NCI-H2107 treated with DMSO at 0.1 percent for 48 hours (cell line): Measurements from ENCODE around the gene SH3GLB1.

Experiments
- DNase-seq: peaks from one replicate; lab custom pipeline; 2025; ENCODE audit not compliant: unreplicated experiment; lab: John Stamatoyannopoulos, UW

Gene SH3GLB1

GRCh38 chr1:86731416-86731815 is 27.0 kb downstream of the SH3GLB1 start:
- DNase-seq = no peak

DNA sequence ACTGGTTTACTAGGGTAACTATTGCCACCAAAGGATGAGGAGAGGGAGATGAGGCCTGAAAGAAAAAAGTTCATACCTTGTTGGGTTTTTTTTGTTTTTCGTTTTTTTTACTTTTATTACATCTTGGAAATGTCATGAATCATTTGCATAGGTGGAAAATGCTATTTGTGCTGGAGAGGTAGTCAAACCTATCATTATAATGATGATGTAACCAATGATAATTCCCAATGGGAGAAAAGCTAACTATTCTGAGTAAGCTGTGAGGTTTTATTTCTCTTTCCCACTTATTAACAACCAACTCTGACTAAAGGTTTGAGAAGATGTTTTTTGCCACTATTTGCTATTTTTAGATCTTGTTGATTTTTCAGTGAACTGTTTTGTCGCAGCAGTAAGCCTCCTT is 29.0 kb downstream of the SH3GLB1 start:
- DNase-seq = no peak

DNA sequence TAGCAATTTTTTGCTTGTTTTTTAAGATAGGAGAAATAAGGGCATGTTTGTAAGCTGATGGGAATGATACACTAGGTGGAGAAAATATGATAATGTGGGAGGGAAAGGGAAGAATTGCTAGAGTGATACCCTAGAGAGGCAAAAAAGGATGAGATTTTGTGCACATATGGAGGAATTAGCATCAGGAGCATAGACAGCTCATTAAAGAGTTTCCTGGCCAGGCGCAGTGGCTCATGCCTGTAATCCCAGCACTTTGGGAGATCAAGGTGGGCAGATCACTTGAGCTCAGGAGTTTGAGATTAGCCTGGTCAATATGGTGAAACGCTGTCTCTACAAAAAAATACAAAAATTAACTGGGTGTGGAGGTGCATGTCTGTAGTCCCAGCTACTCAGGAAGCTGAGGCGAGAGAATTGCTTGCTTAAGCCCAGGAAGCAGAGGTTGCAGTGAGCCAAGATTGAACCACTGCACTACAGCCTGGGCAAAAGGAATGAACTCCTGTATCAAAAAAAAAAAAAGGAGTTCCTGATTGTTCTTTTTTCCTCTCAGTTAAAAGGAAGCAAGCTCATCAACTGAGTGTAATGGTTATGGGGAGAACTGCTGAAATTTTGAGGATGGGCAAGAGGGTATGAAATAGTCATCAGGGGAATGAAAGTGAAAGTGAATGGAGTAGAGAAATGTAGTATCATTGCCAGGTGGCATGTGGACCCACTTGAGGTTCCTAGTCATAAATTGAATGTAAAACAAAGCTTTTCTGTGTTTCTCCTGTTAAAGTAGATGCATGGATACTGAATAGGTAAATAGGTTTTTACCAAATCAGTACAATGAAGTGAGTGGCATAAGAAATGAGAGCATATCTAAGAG is 35.5 kb downstream of the SH3GLB1 start:
- no peak for DNase-seq

DNA sequence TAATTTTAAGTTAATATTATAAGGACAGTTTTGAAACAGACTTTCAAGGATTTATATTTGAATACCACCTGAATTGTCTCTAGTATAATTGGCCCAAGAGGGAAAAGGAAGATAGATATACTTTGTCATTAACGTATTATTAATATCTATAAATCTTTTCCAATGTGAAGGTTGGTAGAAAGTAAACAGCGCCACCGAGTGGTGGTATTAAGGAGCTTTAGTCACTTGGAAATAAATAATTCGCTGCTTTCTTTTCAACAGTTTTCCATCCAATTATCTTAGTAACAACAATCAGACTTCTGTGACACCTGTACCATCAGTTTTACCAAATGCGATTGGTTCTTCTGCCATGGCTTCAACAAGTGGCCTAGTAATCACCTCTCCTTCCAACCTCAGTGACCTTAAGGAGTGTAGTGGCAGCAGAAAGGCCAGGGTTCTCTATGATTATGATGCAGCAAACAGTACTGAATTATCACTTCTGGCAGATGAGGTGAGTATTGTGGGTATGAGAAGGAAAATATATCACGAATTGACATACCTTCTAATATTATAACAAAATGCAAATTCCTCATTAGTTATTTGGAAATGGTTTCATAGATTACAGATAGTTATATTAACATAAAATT is 37.7 kb downstream of the SH3GLB1 start:
- peak; percentile 52 for DNase-seq

- DNase-seq = no peak
Measured at GRCh38 chr1:86747304-86747703, 42.9 kb downstream of the SH3GLB1 start.

DNA sequence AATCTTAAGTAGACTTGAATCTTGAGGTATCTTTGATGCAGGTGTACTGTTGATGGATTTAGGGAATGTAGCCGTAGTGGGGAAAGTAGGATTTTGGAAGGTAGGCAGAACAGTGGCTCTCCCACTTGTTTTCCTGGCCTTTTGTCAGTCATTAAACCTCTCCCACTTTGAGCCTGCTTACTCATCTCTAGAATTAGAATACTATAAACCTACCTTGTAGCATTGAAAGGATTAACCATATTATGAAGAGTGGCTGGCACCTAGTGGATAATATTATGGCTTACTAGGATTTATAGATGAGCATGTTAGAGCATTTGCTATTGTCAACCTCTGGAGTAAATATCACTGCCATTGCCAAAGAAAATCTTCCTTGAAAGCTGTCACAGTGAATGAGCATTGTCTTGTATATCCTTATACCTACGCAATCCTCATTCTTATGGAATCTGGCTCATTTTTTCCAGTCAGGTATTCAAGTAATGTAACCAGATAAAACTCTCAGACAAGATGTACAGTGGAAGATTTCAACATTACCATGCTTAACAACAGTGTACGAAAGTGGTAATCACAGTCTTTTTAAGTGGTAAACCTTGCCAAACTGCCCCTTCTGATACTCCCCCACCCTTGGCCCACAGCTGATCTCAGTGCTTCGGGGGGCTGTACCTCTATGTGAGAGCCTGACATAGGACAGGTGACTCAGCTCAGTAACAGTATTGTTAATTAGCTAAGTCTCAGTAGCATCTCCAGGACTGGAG is 44.4 kb downstream of the SH3GLB1 start:
- no peak for DNase-seq

DNA sequence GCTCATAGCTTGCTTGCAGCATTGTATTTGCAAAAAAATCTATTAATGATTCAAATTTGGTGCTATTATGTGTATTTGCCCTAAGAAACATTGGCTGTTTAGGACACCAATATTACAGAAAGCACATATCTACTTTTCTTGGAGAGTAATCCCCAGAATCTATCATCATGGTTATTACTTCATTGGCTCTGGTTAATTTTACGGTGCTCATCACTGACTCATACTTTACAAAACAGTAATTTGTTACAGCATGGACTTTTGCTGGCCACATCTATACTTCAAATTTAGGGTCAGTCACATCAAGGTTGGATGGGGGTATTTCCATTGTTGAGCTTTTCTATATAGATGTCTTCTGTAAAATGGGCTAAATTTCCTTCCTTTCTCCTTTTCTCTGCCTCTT is 45.7 kb downstream of the SH3GLB1 start:
- DNase-seq = no peak

GRCh38 chr1:86750530-86750929 is 46.2 kb downstream of the SH3GLB1 start:
- DNase-seq = no peak

- DNase-seq = no peak
Measured at GRCh38 chr1:86751923-86752322, 47.5 kb downstream of the SH3GLB1 start.

DNA sequence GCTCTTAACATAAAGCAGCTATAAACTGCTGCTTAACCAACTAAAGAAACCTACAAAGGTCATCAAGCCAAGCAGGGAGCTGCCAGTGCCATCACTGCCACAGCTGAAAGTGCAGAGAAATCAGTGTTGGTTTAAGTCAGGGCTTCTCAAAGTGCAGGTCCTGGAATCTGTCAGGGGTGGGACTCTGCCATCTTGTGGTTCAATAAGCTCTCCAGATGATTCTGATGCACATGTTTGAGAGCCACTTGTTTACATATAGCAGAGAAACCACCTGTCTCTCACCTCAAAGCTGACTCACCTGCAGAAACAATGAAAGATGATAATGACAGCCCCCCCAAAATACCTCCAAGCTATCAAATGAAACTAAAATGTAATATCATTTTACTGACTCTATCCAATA is 49.3 kb downstream of the SH3GLB1 start:
- peak; percentile 91 for DNase-seq

DNA sequence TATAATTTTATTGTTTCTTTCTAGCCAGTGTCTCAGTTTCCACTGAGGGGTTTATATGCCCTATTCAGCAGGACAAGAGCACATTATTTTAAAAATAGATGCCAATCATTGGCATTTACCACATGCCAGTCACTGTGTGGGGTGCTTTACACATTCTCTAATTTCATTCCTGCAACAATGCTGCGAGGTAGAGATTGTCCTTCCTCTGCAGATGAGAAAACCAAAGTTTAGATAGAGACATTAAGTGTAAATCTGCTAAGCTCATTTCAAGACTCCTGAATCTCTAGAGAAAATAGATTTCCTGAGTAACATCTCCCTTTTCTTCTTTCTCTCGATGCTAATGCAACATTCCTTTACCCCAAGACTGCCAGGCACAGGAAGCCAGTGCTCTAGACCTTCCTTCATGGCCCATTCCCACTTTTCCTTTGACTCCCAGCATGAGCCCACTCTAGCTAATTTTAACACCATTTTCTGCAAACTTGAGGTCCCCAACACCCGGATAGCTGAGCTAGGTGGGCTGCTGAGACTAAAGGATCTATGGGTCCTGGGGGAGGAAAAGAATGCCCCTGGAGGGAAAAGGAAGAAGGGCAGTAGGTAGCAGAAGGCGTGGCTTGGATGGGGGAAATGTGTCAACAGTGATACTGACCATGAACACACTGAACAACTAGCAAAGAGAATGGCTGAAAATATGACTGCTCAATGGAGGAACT is 50.0 kb downstream of the SH3GLB1 start:
- no peak for DNase-seq

DNA sequence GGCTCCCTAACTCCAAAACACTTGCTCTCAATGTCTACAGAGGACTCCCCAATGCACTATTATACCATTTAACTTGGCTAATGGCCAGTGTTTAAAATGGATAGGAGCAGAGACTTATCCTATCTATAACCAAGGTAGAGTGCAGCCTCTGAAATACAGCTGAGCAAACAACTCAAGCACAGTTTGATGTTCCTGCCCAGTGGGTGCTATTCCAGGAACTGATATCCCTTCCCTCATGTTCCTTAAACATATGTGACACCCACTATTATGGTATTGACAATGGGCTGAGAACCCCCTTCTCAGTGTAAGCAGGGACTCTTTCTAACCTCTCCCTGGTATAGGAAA is 51.7 kb downstream of the SH3GLB1 start:
- DNase-seq = peak; percentile 94

DNA sequence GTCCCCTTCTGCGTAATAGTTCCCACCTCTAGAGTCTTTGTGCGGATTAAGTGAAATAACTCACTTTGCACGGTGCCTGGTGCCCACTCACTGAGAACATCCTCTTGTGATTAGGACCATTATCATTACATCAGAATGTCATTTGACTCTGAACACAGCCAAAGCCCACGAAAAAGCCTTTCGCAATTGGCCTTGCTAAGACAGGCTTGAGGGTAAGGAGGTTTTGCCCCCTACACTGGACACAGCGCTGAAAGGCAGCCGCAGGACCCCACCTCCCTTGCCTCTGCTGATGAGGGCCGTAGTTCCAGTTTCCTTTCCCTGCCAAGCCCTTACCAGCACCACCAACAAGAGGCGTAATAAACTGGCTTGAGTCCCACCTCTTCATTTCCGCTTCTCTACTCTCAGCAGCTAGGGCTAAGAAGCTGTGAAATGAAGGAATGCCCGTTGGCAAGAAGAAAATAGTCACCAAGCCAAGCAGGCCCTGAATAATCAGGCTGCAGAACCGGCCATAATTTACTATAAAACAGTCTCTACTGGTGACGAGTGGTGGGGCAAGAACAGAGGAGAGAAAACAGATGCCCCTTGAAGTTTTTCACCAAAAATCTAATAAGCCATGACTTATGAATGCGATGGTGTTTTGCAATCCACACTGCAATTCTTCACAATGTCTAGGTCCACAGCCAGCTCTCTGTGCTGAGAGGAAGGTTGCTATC is 53.1 kb downstream of the SH3GLB1 start:
- no peak for DNase-seq

DNA sequence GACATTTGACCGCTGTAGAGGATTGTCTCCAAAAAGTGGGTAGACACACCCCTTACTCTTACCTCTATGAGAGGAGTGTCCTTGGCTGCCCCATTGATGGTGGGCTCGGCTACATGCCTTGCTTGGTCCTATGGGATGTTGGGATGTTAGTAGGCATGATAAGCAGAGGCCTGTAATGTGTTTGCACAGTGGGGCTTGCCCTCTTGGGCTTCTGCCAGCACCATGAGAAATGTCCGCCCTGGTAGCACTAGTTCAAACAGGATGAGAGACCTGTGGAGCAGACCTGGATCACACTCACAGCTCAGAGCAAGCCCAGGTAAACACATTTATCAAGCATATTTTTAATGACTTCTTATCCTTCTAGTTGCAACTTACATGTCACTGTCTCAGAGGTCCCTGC is 54.2 kb downstream of the SH3GLB1 start:
- DNase-seq = no peak

DNA sequence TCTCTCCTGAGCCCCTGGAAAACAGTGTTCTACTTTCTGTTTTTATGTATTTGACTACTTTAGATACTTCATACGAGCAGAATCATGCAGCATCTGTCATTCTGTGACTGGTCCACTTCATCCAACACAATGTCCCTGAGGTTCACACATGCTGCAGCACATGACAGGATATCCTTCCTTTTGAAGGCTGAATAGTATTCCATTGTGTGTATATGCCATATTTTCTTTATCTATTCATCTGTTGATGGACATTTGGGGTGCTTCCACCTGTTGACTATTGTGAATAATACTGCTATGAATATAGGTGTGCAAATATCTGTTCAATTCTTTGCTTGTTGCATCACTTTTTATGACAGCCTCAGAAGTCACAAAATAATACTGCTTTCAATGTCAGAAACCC is 55.8 kb downstream of the SH3GLB1 start:
- no peak for DNase-seq

GRCh38 chr1:86762336-86762735 is 58.0 kb downstream of the SH3GLB1 start:
- DNase-seq = no peak

- DNase-seq = no peak
Measured at GRCh38 chr1:86764523-86764922, 60.1 kb downstream of the SH3GLB1 start.

DNA sequence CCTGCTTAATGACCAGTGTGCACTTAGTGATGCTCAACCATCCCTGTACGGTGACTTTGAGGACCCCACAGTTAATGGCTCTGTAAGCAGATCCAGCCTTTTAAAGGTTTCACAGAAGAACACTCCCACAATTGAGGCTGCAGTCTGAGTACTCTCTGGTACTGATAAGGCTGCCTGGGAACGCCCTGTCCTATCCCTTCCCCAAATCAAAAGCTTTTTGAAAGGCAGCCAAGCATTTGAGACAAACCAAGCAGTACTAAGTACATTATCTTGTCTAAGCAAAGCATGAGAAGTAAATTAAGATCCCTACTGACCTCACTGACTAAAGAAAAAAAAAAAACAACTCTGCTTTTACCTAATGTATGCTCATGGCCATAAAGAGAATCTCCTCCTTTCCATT is 60.7 kb downstream of the SH3GLB1 start:
- no peak for DNase-seq

DNA sequence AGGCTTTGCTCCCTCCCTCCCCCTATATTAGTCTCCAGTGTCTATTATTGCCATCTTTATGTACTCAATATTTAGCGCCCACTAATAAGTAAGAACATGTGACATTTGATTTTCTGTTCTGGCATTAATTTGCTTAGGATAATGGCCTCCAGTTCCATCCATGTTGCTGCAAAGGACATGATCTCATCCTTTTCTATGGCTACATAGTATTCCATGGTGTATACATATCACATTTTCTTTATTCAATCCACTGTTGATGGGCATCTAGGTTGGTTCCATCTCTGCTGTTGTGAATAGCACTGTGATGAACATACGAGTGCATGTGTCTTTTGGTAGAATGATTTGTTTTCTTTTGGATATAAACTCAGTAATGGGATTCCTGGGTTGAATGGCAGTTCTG is 61.3 kb downstream of the SH3GLB1 start:
- no peak for DNase-seq

DNA sequence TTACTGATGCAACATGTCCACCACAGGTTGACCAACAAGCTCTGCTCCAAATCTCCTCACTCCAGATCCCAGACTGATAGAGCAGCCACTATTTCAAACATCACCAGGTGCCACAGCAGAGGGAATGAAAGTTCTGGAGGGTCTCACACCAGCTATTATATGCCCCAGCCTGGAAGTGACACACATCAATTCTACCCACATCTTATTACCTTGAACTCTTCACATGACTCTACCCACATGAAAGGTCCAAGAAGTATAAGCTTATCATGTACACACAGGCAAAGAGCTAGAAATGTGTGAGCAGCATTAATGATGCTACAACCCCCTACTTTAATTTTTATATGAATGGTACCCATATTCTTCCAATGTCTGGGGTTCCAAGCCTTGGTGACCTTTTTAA is 64.2 kb downstream of the SH3GLB1 start:
- DNase-seq = no peak

- DNase-seq = no peak
Measured at GRCh38 chr1:86769065-86769464, 64.7 kb downstream of the SH3GLB1 start.
